GM18517 (cell line): ENCODE results near the gene PIGS.
"Not testable (repeated sequence)": the region's sequence is repeated elsewhere in the genome, so short reads cannot be mapped to it uniquely, and the experiment has no call there.

ENCODE experiments used
- ATAC-seq: cut with Tn5 transposase; IDR thresholded peaks from one replicate; pipeline ENCODE4 v1.9.1; 2021; ENCODE audit warnings: mild to moderate bottlenecking, moderate library complexity; ENCODE audit not compliant: unreplicated experiment

The PIGS gene

GRCh38 chr17:28532050-28532960 lies 39.0 kb downstream of the PIGS start:
- no peak for ATAC-seq

- no peak for ATAC-seq
Measured at GRCh38 chr17:28530926-28531325, 40.4 kb downstream of the PIGS start.

- no peak for ATAC-seq
Measured at GRCh38 chr17:28530250-28530649, 41.1 kb downstream of the PIGS start.

- no peak for ATAC-seq
Measured at GRCh38 chr17:28529013-28529400, 42.3 kb downstream of the PIGS start.

- no peak for ATAC-seq
Measured at GRCh38 chr17:28528327-28529012, 42.9 kb downstream of the PIGS start.

GRCh38 chr17:28527859-28528258 lies 43.5 kb downstream of the PIGS start:
- no peak for ATAC-seq

GRCh38 chr17:28527181-28527681 lies 44.1 kb downstream of the PIGS start:
- no peak for ATAC-seq

GRCh38 chr17:28526381-28526780 lies 44.9 kb downstream of the PIGS start:
- ATAC-seq, result no peak

- ATAC-seq, result no peak
Measured at GRCh38 chr17:28524476-28525424, 46.6 kb downstream of the PIGS start.

- ATAC-seq, result no peak
Measured at GRCh38 chr17:28523876-28524275, 47.4 kb downstream of the PIGS start.

GRCh38 chr17:28523186-28523585 lies 48.1 kb downstream of the PIGS start:
- ATAC-seq, result no peak

GRCh38 chr17:28522281-28522680 lies 49.0 kb downstream of the PIGS start:
- ATAC-seq, result not testable (repeated sequence)

GRCh38 chr17:28521311-28522085 lies 49.8 kb downstream of the PIGS start:
- no peak for ATAC-seq

GRCh38 chr17:28520687-28521086 lies 50.6 kb downstream of the PIGS start:
- no peak for ATAC-seq

- ATAC-seq, result no peak
Measured at GRCh38 chr17:28519236-28519635, 52.1 kb downstream of the PIGS start.

- no peak for ATAC-seq
Measured at GRCh38 chr17:28518578-28518977, 52.7 kb downstream of the PIGS start.

GRCh38 chr17:28518132-28518531 lies 53.2 kb downstream of the PIGS start:
- ATAC-seq, result no peak

- ATAC-seq, result no peak
Measured at GRCh38 chr17:28515518-28515917, 55.8 kb downstream of the PIGS start.

GRCh38 chr17:28514561-28515002 lies 56.7 kb downstream of the PIGS start:
- ATAC-seq, result no peak

- no peak for ATAC-seq
Measured at GRCh38 chr17:28513476-28513875, 57.8 kb downstream of the PIGS start.
